Ecto neural progenitor cell (in vitro differentiated cells): ENCODE data around the gene CDHR2.

ENCODE experiments used
- DNase-seq: peaks from one replicate; pipeline ENCODE4 v3.0.0-alpha.2; 2018; ENCODE audit warnings: low spot score

The CDHR2 gene, protein sequence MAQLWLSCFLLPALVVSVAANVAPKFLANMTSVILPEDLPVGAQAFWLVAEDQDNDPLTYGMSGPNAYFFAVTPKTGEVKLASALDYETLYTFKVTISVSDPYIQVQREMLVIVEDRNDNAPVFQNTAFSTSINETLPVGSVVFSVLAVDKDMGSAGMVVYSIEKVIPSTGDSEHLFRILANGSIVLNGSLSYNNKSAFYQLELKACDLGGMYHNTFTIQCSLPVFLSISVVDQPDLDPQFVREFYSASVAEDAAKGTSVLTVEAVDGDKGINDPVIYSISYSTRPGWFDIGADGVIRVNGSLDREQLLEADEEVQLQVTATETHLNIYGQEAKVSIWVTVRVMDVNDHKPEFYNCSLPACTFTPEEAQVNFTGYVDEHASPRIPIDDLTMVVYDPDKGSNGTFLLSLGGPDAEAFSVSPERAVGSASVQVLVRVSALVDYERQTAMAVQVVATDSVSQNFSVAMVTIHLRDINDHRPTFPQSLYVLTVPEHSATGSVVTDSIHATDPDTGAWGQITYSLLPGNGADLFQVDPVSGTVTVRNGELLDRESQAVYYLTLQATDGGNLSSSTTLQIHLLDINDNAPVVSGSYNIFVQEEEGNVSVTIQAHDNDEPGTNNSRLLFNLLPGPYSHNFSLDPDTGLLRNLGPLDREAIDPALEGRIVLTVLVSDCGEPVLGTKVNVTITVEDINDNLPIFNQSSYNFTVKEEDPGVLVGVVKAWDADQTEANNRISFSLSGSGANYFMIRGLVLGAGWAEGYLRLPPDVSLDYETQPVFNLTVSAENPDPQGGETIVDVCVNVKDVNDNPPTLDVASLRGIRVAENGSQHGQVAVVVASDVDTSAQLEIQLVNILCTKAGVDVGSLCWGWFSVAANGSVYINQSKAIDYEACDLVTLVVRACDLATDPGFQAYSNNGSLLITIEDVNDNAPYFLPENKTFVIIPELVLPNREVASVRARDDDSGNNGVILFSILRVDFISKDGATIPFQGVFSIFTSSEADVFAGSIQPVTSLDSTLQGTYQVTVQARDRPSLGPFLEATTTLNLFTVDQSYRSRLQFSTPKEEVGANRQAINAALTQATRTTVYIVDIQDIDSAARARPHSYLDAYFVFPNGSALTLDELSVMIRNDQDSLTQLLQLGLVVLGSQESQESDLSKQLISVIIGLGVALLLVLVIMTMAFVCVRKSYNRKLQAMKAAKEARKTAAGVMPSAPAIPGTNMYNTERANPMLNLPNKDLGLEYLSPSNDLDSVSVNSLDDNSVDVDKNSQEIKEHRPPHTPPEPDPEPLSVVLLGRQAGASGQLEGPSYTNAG (N-terminal part only)

DNA sequence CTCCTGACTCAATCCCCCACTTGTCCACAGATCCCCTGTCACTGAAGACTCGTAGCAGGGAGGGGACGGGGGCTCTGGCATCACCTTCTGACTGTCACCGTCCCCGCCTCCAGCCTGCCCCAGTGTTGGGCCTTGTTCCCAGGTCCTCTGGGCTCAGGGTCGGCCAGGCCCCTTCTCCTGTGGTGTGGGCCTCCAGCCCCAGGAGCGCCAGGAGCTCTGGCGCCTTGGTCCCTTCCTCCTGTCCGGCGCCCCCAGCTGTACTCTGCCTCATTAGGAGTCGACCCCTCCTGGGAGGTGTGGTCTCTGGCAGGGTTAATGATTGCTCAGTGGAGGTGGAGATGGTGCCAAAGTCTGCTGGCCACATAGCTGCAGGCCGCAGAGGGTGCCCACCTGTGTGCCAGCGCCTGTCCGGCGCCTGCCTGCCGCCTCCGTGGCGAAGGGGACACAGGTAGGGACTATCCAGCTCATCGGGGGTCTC, at the start of gene CDHR2:
Gene CDHR2 (plus strand): TSS at position 376 of the 478 bp plus-strand sequence. CDS start 16,011 bp downstream, outside the sequence.
- DNase-seq = no peak

DNA sequence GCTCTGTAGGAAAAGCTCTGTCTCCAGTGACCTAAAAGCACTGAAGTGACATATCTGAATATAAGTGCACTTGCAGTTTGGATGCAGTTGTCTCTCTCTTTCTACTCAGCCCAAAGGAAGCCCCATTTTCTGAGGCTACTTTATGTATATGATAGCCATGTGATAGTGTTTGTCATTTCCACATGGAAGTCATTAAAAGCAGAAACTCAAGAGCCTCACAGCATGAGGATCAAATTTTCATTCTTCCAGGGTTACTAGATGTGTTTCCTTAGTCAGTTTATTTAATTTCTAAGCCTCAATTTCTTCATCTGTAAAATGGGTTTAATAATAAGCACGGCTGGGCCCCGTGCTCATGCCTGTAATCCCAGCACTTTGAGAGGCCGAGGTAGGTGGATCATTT, 48.6 kb upstream of the CDHR2 start:
- no peak for DNase-seq

DNA sequence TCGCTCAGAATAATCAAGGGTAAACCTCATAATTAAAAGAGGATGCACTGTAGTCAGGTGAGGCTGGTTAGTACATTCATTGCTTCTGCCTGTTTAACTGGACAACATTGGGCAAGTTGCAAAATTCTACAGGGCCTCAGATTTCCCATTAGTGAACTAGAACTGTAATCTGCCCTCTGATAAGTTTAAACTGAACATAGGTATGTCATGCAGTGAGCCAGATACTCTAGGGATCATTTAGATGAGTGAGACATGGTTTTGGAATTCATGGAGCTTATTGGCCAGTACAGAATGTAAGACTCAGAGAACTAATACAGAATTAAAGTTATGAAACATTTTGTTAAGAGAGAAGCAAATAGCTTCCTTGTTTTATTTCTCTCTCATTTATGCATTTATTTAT, 47.8 kb upstream of the CDHR2 start:
- no peak for DNase-seq

DNA sequence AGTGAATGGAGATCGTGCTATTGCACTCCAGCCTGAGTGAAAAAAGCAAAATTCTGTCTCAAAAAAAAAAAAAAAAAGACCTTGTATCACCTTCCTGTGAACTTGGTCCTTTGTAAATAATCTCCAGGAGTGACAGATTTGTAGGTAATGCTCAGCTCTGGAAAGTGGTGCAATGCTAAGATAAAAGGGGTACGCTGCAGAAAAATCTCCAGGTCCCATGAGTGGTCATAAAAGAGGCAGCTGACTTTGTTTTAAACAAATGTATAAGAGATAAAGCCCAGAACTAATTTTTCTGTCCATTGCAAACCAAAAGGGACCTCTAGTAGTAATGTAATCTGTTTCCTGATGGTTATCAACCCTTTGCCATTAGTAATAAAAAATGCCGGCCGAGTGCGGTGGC, 45.6 kb upstream of the CDHR2 start:
- DNase-seq = no peak

DNA sequence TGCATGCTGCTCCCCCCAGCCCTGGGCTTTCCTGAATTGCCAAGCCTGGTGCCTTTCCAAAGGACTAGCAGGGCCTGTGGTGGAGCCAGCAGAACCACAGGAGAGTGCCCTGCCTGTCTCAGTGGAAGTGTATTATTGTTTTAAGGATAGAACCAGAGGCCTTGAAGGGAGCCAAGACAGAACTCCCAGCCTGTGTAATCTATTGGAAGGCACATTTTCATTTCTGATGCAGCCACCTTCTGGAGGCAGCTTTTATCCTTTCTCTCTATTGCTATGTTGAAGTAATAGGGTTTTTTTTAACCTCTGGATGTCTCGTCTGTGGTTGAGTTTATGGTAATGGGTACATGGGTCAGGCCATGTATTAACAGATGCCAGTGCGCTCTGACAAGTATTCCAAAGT, 41.2 kb upstream of the CDHR2 start:
- no peak for DNase-seq

DNA sequence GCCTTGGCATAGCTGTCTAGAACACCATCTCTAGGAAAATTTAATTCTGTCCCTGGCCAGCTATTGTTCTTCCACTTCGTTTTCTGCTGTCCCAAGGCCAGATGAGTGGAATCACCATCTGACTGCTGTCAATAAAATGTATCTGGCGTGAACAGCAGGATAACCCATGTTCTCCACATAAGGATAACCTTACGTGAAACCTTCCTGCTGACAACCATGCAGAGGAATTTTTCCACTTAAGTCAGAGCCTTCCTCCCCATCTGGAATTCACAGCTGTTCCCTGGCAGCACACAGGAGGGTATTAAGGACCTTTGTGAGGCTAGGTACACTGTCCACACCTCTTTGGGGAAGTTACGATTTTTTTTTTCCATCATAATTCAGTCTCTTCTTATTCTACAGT, 40.5 kb upstream of the CDHR2 start:
- no peak for DNase-seq

DNA sequence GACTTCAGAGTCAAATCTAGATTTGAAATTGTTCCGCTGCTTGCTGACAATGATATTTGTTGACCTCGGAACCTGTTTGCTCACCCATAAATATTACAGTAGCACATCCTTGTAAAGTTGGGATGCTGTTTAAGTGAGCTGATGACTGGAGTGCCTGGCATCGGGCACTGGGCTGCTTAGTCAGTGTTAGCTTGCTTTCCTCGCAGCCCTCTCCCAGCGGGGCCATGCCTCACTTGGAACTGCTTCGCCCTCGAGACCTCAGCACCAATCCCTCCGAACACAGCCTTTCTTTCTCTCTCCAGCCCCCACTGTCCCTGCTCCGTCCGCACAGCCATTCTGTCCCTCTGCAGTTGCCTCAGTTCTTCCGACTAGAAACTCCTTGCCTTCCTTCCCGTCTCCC, 35.4 kb upstream of the CDHR2 start:
- no peak for DNase-seq

DNA sequence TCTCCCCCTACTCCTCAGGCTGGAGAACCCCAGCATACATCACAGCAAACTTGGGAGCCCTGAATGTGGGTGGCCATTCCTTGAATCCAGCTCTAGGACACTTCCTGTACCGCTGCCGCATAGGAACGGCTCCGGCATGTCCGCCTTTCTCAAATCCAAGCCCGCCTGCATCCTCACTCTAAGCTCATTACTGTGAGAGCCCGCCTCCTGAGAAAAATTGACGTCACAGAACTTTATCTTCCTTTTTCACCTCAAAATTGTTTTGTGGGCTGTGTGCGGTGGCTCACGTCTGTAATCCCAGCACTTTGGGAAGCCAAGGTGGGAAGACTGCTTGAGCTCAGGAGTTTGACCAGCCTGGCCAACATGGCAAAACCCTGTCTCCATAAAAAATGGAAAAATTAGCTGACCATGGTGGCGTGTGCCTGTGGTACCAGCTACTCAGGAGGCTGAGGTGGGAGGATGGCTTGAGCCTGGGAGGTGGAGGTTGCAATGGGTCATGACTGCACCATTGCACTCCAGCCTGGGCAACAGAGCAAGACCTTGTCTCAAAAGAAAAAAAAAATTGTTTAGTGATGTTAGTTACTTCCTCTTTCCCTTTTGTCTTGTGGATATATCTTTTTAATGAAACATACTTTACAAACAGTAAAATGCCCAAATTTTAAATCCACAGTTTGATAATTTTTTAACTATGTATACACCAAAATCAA, 34.7 kb upstream of the CDHR2 start:
- DNase-seq = no peak

DNA sequence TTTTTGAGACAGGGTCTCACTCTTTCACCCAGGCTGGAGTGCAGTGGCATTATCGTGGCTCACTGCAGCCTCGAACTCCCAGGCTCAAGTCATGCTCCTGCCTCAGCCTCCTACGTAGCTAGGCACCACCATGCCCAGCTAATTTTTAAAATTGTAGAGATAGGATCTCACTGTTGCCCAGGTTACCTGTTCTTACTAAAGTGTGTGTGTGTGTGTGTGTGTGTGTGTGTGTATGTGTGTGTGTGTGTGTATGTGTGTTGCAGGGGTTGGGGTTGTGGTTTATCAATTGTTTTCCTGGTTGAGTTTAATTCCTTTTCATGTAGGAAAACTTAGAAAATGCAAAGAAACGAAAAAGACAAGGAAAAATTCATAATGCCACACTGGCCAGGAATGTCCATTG, 33.7 kb upstream of the CDHR2 start:
- DNase-seq = no peak

DNA sequence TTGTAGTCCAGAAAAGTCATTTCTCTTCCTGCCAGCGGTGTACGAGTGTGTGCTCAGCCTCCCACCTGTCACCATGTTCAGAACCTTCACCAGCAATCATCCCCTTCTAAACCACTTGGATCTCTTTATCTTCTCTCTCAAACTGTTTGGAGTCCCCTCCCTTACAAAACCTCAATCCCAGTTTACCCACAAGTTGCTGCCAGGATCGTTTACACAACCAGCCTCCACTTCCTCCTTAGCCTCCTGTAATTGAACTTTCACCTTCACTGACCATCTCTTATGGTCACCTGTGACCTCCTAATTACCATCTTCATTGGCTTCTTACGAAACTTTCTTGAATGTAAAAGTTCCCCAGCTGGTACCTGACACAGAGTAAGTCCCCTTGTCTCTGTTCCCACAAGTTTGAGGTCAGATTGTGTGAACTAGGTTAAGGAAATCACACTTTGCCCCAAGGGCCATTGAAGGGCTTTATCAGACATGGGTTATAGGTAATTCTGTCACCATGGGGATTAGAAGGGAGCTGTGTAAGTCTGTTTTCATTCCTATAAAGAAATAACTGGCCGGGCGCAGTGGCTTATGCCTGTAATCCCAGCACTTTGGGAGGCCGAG, 32.0 kb upstream of the CDHR2 start:
- no peak for DNase-seq

DNA sequence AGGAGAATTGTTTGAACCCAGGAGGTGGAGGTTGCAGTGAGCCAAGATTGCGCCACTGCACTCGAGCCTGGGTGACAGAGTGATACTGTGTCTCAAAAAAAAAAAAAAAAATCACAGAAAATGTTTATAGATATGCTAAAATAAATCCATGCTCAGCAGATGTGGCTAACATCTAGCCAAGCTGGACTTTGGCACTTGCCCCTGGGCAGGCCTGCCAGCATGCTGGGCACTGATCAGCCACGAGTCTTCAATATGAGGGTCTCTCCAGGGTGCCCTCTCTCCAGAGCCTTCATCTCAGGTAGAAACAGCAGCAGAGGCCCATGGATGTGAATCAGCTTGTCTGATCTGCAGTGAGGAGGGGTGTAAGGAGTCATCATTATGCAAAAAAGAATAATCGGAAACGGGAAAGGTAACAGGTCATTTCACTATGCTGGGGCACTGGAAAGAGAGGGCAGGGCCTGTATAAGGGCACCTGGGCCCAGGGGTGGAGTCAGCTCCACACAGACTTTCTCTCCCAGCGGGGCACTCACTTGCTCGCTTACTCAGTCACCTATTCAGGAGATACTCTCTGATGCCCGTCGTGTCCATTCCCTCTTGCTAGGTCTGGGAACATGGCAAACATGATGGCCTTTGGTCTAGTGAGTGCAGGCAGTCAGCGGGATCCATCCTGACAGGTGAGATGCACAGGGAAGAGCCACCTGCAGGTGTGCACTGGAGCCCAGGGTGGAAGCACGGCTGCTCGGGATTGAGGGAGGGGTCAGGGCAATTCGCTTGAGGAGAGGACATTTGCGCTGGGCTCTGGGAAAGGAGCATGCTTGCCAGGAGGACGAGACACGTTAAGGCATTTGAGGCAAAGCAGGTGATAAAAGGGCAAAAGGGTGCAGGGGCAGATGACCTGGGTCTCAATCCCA, 29.1 kb upstream of the CDHR2 start:
- DNase-seq = no peak

DNA sequence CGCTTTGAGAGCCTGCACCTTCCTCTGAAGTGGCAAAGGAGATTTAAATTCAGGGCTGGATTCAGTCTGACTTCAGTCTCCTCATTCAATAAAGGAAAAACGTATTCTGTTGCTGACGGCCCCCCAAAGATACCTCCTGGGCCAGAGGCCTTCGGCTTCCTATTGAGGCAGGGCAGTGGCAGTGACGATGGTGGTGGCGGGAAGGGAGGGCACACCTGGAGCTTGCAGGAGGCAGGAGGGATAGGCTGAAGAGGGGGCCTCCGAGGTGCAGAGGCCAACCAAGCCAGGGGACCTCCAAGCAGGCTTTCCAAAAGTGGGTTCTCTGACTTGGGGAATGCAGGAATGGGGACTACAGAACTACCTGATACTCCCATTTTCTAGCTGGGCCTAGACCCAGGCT, 27.9 kb upstream of the CDHR2 start:
- no peak for DNase-seq

DNA sequence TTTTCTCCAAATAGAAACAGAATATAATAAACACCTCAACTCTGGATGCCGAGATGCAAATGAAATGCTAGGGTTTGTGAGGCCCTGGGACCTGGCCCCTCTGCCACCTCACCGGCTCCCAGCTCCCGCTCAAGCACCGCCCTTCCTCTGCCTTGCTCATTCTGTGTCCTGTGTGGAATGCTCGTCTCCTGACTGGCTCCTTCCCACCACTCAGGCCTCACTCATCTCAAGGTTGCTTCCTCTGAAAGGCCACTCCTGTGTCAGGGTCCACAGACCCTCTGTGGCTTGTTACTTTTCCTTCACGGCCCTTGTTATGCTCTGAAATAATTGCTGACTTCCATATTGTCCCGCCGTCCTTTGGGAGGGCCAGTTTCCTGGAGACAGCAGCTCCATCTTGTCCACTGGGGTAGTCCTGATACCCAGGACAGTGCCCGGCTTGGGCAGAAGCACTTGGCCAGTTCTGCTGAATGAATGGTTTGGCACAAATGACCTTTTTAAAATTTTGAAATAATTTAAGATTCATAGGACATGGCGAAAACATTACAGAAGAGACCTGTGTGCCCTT, 27.4 kb upstream of the CDHR2 start:
- no peak for DNase-seq

DNA sequence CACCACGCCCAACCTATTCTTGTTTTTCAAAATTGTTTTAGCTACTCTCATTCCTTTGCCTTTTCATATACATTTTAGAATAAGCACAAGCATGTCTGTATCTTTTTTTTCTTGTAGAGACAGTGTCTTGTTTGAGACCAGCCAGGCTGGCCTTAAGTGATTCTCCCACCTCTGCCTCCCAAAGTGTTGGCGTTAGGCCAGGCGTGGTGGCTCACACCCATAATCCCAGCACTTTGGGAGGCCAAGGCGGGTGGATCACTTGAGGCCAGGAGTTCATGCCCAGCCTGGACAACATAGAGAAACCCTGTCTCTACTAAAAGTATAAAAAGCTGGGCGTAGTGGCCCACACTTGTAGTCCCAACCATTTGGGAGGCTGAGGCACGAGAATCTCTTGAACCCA, 25.0 kb upstream of the CDHR2 start:
- DNase-seq = no peak

DNA sequence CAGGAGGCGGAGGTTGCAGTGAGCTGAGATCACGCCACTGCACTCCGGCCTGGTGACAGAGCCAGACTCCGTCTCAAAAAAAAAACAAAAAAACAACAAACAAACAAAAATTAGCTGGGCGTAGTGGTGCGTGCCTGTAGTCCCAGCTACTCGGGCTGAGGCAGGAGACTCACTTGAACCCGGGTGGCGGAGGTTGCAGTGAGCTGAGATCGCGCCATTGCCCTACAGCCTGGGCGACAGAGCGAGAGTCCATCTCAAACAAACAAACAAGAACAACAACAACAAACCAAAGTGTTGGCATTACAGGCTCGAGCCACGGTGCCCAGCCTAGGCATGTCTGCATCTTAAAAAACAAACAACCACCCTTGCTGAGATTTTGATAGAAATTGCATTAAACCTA, 24.2 kb upstream of the CDHR2 start:
- DNase-seq = no peak

DNA sequence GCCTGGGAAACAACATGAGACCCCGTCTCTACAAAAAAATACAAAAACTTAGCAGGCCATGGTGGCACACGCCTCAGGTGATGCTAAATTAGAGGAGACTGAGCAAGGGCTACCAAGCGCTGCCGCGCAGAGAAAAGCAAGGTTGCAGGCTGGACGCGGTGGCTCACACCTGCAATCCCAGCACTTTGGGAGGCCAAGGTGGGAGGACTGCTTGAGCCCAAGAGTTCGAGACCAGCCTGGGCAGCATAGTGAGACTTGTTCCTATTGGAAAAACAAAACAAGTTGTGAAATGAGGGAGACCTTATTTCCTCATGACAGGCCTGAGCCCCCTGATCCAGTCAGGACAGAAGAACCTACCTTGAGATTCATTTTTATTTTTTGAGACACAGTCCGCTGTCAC, 23.5 kb upstream of the CDHR2 start:
- DNase-seq = no peak

DNA sequence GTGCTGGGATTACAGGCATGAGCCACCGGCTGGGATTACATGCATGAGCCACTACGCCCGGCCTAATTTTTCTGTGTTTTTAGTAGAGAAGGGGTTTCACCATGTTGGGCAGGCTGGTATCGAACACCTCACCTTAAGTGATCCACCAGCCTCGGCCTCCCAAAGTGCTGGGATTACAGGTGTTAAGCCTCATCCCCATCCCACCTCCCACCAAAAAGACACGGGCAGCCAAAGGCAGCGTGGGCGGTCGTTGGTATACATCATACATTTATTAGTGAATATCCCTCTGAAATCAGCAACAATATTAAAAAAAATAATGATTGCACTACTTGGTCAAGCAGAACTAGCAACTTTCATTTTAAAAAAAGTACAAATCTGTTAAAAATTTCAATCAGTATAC, 22.7 kb upstream of the CDHR2 start:
- no peak for DNase-seq

DNA sequence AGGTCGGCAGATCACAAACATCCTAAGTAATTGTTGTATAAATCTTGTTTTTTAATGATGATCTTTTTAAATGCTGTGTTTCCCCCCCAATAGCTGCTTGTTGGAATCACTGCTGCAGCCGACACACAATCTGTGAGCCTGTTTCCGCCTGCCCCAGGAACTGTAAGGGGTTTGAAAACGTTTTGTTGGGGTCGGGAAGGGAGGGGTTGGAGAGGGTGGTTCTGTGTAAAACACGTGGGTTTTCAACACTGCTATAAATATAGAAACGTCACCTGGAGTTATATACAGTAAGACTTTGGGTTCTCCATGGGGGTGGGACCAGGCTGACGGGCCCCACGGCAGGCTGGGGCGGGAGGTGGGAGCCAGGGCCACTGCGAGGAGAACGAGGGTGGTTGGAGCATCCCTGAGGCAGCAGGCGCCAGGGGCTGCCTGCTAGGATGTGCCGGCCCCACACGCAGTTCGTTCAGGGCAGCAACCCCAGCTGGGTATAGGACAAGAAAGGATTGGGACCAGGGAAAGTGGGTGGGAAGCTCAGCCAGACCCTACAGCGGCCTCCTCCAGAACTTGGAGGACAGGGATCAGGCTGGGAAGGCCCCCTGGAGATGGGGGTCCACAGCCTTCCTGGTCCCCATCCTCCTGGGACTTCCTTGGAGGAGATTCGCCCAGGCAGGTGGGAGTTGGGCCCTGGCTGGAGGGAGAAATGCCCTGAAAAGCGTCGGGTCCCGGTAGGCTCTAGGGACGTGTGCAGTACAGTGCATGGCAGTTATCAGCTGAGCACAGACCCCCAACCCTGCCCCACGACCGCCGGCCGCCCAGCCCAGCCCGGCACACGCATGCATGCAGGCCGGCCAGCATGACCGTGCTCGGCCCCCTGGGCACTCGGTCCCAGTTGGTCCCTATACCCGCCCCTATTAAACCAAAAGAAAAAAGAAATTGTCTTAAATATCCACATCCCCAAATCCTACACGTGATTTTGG, 21.6 kb upstream of the CDHR2 start:
- no peak for DNase-seq

DNA sequence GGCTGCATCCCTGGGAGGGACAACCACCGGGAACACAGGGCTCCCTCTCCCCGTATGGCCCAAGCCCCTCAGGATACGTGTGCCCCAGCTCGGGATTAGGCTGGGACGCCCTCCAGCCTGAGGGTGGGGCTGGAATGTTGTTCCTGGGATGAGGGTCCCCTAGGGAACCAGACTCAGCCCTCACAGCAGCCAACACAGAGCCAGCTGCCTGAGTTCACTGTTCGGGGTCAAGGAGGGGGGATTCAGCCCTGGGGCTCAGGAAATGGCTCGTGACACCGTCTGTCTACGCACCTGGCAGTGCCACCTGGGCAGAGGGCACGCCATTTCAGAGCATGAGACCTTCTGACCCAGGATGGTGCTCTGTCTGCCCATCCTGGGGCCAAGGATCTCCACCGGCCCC, 20.8 kb upstream of the CDHR2 start:
- DNase-seq = no peak
